Activated T-cell treated with anti-CD3 and anti-CD28 coated beads, Interleukin-2, amount 50 U/mL, for 24 hours (primary cell): ENCODE data around the gene ESR2.
"Not testable (repeated sequence)": the region's sequence is repeated elsewhere in the genome, so short reads cannot be mapped to it uniquely, and the experiment has no call there.

Source experiments
- DNase-seq: peaks from one replicate; pipeline ENCODE4 v3.0.0-alpha.2; 2020
- H3K27ac Mint-ChIP-seq: 2 replicates; pipeline ENCODE4 v1.8.0; 2020; ENCODE audit warnings: mild to moderate bottlenecking, mixed read lengths
- H3K27me3 Mint-ChIP-seq: 2 replicates; pipeline ENCODE4 v1.8.0; 2020; ENCODE audit warnings: mixed read lengths
- H3K36me3 Mint-ChIP-seq: 2 replicates; pipeline ENCODE4 v1.8.0; 2020; ENCODE audit warnings: low read depth, mixed read lengths
- H3K4me1 Mint-ChIP-seq: 2 replicates; pipeline ENCODE4 v1.8.0; 2020; ENCODE audit warnings: low read depth, mixed read lengths
- H3K4me3 Mint-ChIP-seq: 2 replicates; pipeline ENCODE4 v1.8.0; 2020; ENCODE audit warnings: mild to moderate bottlenecking, moderate library complexity, mixed read lengths
- H3K9me3 Mint-ChIP-seq: 2 replicates; pipeline ENCODE4 v1.8.0; 2020; ENCODE audit warnings: mixed read lengths

Gene ESR2

GRCh38 chr14:64126548-64126947 lies 167.6 kb downstream of the ESR2 start:
- Mint-ChIP-seq H3K4me3 (no peak overlapping the region), H3K9me3 (no peaks in the 10 kb centered on the region), H3K27ac (peak overlapping the region; percentile 59), H3K36me3 (peaks cover 88% of the 10 kb centered on the region), H3K4me1 (peaks cover 7% of the 10 kb centered on the region), H3K27me3 (no peaks in the 10 kb centered on the region)
- DNase-seq = no peak

- no peaks in the 10 kb centered on the region for H3K9me3 Mint-ChIP-seq
- H3K4me1 Mint-ChIP-seq = peaks cover 7% of the 10 kb centered on the region
- H3K36me3 Mint-ChIP-seq = peaks cover 83% of the 10 kb centered on the region
- no peak overlapping the region for H3K4me3 Mint-ChIP-seq
- peak overlapping the region; percentile 18 for H3K27ac Mint-ChIP-seq
- no peak for DNase-seq
- H3K27me3 Mint-ChIP-seq = no peaks in the 10 kb centered on the region
These were observed 168.9 kb downstream of the ESR2 start for GRCh38 chr14:64125270-64125669.

DNA sequence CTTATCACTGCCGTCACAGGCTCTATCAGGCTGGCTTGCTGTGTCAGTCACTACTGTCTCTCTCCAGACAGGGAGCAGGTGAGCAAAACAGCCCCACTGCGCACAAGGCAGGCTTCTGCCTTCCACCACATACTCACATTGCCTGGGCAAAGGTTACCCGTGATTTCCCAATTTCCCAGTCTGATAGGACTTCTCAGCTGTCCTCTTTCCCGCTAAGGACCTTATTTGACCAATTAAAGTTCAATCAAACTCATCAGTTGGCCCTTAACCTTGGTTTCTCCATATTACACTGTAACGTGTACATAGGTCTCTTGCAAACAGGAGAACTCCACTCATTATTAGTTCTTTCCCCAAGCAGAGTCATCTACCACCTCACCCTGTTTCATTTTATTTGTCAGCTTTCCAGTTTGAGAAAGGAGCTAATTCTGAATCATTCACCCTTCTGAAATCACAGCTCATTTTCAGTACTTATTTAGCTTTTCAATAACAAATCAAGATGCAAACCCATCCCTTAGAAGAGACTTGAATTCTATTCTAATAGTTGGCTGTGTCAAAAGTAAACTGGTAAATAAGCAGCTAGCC lies 170.8 kb downstream of the ESR2 start:
- H3K4me3 Mint-ChIP-seq = no peak overlapping the region
- H3K27ac Mint-ChIP-seq = peak overlapping the region; percentile 64
- H3K27me3 Mint-ChIP-seq = no peaks in the 10 kb centered on the region
- peaks cover 14% of the 10 kb centered on the region for H3K4me1 Mint-ChIP-seq
- DNase-seq = no peak
- H3K36me3 Mint-ChIP-seq = peaks cover 78% of the 10 kb centered on the region
- H3K9me3 Mint-ChIP-seq = no peaks in the 10 kb centered on the region

- Mint-ChIP-seq H3K27me3 (no peaks in the 10 kb centered on the region), H3K4me3 (no peak overlapping the region), H3K27ac (no peak overlapping the region), H3K36me3 (peaks cover 69% of the 10 kb centered on the region), H3K4me1 (peaks cover 14% of the 10 kb centered on the region), H3K9me3 (no peaks in the 10 kb centered on the region)
- DNase-seq = no peak
These were observed 174.2 kb downstream of the ESR2 start for GRCh38 chr14:64119980-64120379.

- Mint-ChIP-seq H3K4me3 (no peak overlapping the region), H3K27ac (peak overlapping the region; percentile 50), H3K4me1 (peaks cover 14% of the 10 kb centered on the region), H3K9me3 (no peaks in the 10 kb centered on the region), H3K27me3 (no peaks in the 10 kb centered on the region), H3K36me3 (peaks cover 69% of the 10 kb centered on the region)
- no peak for DNase-seq
These were observed 174.7 kb downstream of the ESR2 start for GRCh38 chr14:64119500-64119899.

DNA sequence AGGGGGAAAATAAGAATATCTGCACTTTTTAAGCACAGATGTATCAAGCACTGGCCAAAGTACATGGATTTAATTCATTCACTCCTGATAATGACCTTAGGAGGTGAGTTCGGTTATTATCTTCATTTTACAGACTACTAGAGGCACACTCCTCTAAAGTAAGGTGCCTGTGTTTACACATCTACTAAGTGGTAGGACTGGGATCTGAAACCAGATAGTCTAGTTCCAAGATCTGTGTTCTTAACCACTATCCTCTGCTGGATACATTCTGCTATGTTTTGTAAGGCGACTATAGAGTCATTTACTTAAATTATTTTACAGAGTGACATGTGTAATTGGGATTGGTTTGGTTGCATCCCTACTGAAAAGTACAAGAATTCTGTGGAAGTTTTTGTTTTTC lies 175.3 kb downstream of the ESR2 start:
- Mint-ChIP-seq H3K36me3 (peaks cover 71% of the 10 kb centered on the region), H3K4me1 (peaks cover 14% of the 10 kb centered on the region), H3K27me3 (no peaks in the 10 kb centered on the region), H3K4me3 (no peak overlapping the region), H3K27ac (peak overlapping the region; percentile 50), H3K9me3 (no peaks in the 10 kb centered on the region)
- no peak for DNase-seq

DNA sequence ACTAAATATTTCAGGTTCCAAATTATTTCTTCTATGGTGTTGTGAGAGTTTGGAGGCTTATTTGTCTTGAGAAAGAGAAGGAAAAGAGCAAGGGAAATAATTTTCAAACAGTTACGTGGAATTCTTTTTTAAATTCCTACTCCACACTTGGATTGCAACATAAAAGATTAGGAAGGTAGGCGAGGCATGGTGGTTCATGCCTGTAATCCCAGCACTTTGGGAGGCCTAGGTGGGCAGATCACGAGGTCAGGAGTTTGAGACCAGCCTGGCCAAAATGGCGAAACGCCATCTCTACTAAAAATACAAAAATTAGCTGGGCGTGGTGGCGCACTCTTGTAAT lies 175.8 kb downstream of the ESR2 start:
- H3K27ac Mint-ChIP-seq, DNase-seq, H3K27me3 Mint-ChIP-seq, H3K9me3 Mint-ChIP-seq, H3K4me3 Mint-ChIP-seq: not testable (repeated sequence)
- Mint-ChIP-seq H3K36me3 (peaks cover 72% of the 10 kb centered on the region), H3K4me1 (peaks cover 11% of the 10 kb centered on the region)

DNA sequence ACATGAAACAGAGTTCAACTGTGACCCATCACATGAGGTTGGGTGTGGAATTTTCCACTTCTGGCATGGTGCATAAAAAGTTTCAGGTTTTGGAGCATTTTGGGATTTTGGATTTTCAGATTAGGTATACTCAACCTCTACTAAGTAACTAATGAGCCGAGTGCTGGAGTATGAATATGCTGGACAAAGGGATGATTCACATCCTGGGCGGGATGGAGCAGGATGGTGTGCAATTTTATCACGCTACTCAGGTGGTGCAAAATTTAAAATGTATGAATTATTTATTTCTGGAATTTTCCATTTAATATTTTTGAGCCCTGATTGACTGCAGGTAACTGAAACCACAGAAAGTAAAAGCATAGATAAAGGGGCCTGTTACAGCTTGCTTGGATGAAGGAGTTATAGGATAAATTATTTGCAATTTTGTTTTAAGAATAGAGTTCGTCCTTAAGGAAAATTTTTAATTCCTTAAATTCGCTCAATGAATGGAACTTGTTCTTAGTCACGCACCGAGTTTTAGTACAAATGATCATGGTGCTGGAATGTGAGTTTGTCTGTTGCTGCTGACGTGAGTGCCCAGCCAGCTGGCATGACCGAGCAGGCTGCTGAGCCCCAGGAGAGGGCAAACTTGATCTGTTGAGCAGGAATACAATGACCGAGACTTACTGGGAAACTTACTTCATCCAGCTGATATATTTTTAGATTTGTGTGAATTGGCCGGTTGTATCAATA lies 176.3 kb downstream of the ESR2 start:
- H3K36me3 Mint-ChIP-seq = peaks cover 72% of the 10 kb centered on the region
- no peak overlapping the region for H3K4me3 Mint-ChIP-seq
- peaks cover 7% of the 10 kb centered on the region for H3K4me1 Mint-ChIP-seq
- H3K9me3 Mint-ChIP-seq = no peaks in the 10 kb centered on the region
- H3K27me3 Mint-ChIP-seq = no peaks in the 10 kb centered on the region
- no peak for DNase-seq
- no peak overlapping the region for H3K27ac Mint-ChIP-seq

- H3K36me3 Mint-ChIP-seq = peaks cover 63% of the 10 kb centered on the region
- H3K4me3 Mint-ChIP-seq = no peak overlapping the region
- H3K9me3 Mint-ChIP-seq = no peaks in the 10 kb centered on the region
- peaks cover 7% of the 10 kb centered on the region for H3K4me1 Mint-ChIP-seq
- H3K27ac Mint-ChIP-seq = no peak overlapping the region
- no peaks in the 10 kb centered on the region for H3K27me3 Mint-ChIP-seq
- DNase-seq = no peak
These were observed 178.8 kb downstream of the ESR2 start for GRCh38 chr14:64115401-64115800.

GRCh38 chr14:64114796-64115195 lies 179.4 kb downstream of the ESR2 start:
- DNase-seq = no peak
- Mint-ChIP-seq H3K27ac (no peak overlapping the region), H3K4me1 (peaks cover 7% of the 10 kb centered on the region), H3K4me3 (no peak overlapping the region), H3K36me3 (peaks cover 66% of the 10 kb centered on the region), H3K27me3 (no peaks in the 10 kb centered on the region), H3K9me3 (no peaks in the 10 kb centered on the region)

GRCh38 chr14:64114166-64114565 lies 180.0 kb downstream of the ESR2 start:
- peaks cover 66% of the 10 kb centered on the region for H3K36me3 Mint-ChIP-seq
- no peak for DNase-seq
- no peaks in the 10 kb centered on the region for H3K27me3 Mint-ChIP-seq
- no peaks in the 10 kb centered on the region for H3K9me3 Mint-ChIP-seq
- no peak overlapping the region for H3K4me3 Mint-ChIP-seq
- H3K4me1 Mint-ChIP-seq = peaks cover 2% of the 10 kb centered on the region
- H3K27ac Mint-ChIP-seq = peak overlapping the region; percentile 14

DNA sequence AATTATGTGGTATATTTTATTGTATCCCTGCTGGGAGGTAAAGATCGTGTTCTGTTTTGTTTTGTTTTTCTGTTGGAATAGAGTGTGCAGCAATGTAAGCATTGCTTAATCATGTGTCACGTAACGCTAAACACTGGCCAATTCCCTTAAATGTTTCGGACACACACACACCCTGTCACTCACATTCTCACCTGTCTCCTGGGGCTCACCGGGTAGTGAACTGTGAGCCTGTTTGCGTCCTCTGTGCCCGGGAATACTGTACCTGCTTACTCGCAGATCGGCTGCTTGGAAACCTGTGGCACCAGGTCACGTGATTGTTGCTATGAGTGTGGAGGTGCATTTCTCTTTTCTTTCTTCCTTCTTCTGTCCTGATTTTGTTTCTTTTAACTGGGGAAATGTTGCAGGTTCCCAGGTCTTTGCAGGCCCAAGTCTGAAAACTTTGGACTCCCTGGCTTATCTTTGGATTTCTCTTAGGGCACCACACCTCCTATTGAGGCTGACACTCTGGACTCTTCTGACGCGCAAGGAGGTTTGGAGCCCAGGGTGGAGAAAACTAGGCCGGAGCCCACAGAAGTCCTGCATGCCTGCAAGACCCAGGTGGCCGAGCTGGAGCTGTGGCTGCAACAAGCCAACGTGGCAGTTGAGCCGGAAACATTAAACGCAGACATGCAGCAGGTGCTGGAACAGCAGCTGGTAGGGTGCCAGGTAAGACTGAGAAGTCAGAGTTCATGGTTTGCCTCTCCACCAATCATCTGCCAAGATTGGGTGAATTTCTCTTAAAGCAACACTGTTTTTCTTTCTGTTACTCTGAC lies 181.1 kb downstream of the ESR2 start:
- Mint-ChIP-seq H3K27me3 (no peaks in the 10 kb centered on the region), H3K4me3 (no peak overlapping the region), H3K9me3 (no peaks in the 10 kb centered on the region), H3K36me3 (peaks cover 66% of the 10 kb centered on the region), H3K27ac (no peak overlapping the region), H3K4me1 (no peaks in the 10 kb centered on the region)
- DNase-seq = no peak

- Mint-ChIP-seq H3K27me3 (no peaks in the 10 kb centered on the region), H3K9me3 (no peaks in the 10 kb centered on the region), H3K36me3 (peaks cover 65% of the 10 kb centered on the region)
These were observed 183.4 kb downstream of the ESR2 start for GRCh38 chr14:64110802-64111201.

GRCh38 chr14:64109819-64110554 lies 184.2 kb downstream of the ESR2 start:
- Mint-ChIP-seq H3K9me3 (no peaks in the 10 kb centered on the region), H3K27me3 (no peaks in the 10 kb centered on the region), H3K36me3 (peaks cover 64% of the 10 kb centered on the region), H3K4me3 (no peak overlapping the region), H3K4me1 (no peaks in the 10 kb centered on the region), H3K27ac (no peak overlapping the region)
- no peak for DNase-seq

More at GRCh38 chr14:64110802-64111201, 183.4 kb downstream of the ESR2 start:
- DNase-seq = no peak
- Mint-ChIP-seq H3K4me3 (no peak overlapping the region), H3K4me1 (no peaks in the 10 kb centered on the region), H3K27ac (no peak overlapping the region)
